WI38 (cell line): Measurements from ENCODE around the gene TMEM185B.

ENCODE experiments used
- H3K4me3 ChIP-seq: 2 replicates; pipeline ENCODE4 v1.5.1; 2011; ENCODE audit warnings: low read depth, mild to moderate bottlenecking, control low read depth, low read length
- TF ChIP-seq, protein P1 (sequence below): IDR thresholded peaks from 2 replicates; pipeline ENCODE4 v1.5.1; 2012; ENCODE audit warnings: low read depth, mild to moderate bottlenecking, control low read depth, low read length

Gene TMEM185B

GRCh38 chr2:120210270-120210693 is 12.9 kb downstream of the TMEM185B start:
- no peak overlapping the region for H3K4me3 ChIP-seq
- TF ChIP-seq, protein P1, sequence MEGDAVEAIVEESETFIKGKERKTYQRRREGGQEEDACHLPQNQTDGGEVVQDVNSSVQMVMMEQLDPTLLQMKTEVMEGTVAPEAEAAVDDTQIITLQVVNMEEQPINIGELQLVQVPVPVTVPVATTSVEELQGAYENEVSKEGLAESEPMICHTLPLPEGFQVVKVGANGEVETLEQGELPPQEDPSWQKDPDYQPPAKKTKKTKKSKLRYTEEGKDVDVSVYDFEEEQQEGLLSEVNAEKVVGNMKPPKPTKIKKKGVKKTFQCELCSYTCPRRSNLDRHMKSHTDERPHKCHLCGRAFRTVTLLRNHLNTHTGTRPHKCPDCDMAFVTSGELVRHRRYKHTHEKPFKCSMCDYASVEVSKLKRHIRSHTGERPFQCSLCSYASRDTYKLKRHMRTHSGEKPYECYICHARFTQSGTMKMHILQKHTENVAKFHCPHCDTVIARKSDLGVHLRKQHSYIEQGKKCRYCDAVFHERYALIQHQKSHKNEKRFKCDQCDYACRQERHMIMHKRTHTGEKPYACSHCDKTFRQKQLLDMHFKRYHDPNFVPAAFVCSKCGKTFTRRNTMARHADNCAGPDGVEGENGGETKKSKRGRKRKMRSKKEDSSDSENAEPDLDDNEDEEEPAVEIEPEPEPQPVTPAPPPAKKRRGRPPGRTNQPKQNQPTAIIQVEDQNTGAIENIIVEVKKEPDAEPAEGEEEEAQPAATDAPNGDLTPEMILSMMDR = no peak

DNA sequence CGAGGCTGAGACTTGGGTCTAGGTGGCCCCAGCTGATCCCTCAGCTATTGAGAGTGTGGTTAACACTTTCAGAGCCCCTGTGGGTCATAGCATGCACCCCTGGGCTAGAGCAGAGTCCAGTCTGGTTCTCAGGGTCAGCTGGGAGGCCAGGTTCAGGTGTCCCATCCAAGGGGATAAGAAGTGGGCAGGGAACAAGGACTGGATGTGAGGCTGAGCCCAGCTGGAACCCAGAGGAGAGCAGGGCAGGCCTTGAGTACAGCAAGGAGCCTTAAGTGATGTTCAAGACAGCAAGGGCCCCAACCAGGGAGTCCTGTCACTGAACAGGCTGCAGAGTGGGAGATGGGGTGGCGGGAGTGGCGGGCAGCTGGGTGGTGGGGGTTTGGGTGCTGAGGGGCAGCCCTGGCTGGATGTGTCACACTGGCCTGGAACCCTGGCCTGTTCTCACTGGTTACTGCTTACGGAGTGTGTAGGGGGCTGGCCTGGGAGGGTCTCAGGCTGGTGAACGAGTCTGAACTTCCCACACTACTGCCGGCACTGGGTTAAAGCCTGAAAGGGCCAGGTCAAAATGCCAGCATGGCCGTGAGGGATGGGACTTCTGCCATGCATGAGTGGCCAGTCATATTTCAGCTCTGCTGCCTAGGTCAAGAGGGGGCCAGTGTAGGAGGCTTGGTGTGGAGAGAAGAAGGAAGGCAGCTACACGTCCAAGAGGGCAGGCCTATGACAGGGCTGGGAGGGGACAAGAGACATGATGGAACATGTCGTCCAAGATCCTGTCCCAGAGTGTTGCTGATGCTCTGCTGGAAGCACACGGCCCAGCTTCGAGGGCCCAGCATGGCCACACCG is 13.6 kb downstream of the TMEM185B start:
- no peak overlapping the region for H3K4me3 ChIP-seq
- TF ChIP-seq, protein P1 = no peak

- TF ChIP-seq, protein P1 = no peak
- no peak overlapping the region for H3K4me3 ChIP-seq
These were observed 14.5 kb downstream of the TMEM185B start for GRCh38 chr2:120208381-120209353.

DNA sequence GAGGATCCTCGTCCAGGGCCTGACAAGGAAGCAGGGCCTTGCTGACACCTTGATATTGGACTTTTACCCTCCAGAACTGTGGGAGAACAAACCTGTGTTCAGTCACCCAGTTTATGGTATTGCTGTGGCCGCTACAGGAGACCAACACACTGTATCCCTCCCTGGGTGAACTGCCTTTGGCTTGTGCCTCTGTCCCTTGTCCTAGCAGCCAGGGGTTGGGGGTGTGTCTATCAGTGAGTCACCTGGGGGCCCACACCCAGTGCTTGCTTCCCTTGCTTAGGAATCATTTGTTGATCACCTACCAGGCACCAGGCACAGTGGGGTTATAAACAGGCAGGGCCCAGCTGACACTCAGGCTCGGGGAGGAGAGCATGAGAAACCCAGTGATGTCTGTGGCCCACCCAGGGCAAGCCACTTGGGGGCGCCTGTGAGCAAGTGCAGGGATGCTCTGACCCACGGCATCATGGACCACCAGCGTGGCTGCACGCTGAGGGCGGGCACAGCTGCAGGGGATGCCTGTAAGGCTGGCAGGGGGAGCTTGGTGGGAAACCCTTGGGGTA is 17.1 kb downstream of the TMEM185B start:
- TF ChIP-seq, protein P1 = peak; percentile 45

DNA sequence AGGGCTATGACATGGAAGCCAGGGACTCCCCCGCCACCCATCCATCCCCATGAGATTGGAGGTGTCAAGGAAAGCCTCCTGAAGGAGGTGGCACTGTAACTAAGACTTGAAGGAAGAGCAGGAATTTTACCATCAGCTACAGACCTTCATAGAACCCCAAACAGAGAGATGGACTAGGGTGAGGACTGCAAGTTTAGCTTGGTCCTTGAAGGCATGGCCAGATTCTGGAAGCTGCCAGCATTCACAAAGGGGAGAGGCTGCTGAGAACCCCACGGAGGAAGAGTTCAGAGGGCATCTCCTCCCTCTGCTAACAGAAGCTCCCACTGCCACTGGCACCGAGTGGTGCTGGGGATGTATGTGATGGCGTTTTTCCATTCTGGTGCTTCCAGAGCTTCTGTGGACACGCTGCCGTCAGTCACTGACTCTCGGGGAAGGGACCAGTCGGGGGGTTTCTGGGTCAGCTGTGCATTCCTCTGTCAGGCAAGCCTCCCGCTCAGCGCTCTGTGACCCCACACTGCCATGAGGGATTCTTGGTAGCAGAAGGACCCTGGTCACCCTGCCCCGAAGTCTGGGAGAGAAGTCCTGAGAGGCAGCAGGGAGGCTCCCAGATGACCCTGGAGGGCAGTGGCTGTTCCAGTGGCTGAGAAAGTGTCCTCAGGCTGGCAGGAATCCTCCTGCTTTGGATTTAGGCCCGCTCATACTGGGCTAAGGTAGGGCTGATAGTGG is 18.1 kb downstream of the TMEM185B start:
- H3K4me3 ChIP-seq = no peak overlapping the region
- TF ChIP-seq, protein P1 = no peak

More for the DNA sequence above, 17.1 kb downstream of the TMEM185B start:
- H3K4me3 ChIP-seq = no peak overlapping the region

DNA sequence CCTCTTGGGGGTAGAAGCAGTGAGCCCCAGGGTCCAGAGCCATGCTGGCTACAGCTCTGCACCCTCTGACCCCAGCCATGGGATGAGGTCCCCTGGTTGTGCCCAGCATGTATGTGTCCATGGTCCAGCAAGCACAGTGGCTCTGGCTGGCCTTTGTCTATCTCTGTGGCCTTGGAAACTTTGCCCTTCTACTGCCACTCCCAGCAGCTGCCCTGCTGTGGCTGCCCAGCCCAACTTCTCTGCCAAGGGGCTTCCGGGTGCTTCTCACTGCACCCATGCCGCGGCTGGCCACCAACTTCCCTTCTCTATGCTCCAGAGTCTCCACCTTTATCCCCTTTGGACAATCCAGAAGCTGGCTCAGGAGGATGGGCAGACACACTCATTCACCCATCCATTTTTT is 18.8 kb downstream of the TMEM185B start:
- TF ChIP-seq, protein P1 = no peak
- H3K4me3 ChIP-seq = no peak overlapping the region
